ENCODE data around the gene PRKCB. TPM values are rescaled to one million over a fixed set of nuclear protein-coding genes. Genes with fewer than 3 reads are reported as not detected.

Gene PRKCB
- total and polyA plus RNA-seq, 5 donors, result 0.41 to 4.1 (median 3.6) TPM

- Histone ChIP-seq H3K27me3 (ENCODE audit: control insufficient read depth, insufficient read depth) (peaks cover 3% of the 10 kb centered on the region), H3K4me3 (ENCODE audit: low read length) (no peak overlapping the region), H3K9me3 (ENCODE audit: control insufficient read depth, low read length) (no peaks in the 10 kb centered on the region), H3K27ac (ENCODE audit: low read length) (no peak overlapping the region), H3K4me1 (ENCODE audit: control insufficient read depth, insufficient read depth, low read length) (no peaks in the 10 kb centered on the region)
- intact Hi-C loops (cut with DNase I), result no loop called here
- no peak for DNase-seq
- ATAC-seq, result no peak
- WGBS, result 75% methylated on average over 6 of the region's 6 CpGs
These were observed 13.7 kb upstream of the PRKCB start for GRCh38 chr16:23821875-23822688.

- intact Hi-C loops (cut with DNase I), result no loop called here
- WGBS, result 63% methylated on average over 9 of the region's 9 CpGs
- Histone ChIP-seq H3K27ac (ENCODE audit: low read length) (no peak overlapping the region), H3K4me3 (ENCODE audit: low read length) (no peak overlapping the region), H3K27me3 (ENCODE audit: control insufficient read depth, insufficient read depth) (peaks cover 3% of the 10 kb centered on the region), H3K9me3 (ENCODE audit: control insufficient read depth, low read length) (no peaks in the 10 kb centered on the region), H3K4me1 (ENCODE audit: control insufficient read depth, insufficient read depth, low read length) (no peaks in the 10 kb centered on the region)
- DNase-seq (no peak), ATAC-seq (no peak)
These were observed 12.1 kb upstream of the PRKCB start for GRCh38 chr16:23823475-23824384.

DNA sequence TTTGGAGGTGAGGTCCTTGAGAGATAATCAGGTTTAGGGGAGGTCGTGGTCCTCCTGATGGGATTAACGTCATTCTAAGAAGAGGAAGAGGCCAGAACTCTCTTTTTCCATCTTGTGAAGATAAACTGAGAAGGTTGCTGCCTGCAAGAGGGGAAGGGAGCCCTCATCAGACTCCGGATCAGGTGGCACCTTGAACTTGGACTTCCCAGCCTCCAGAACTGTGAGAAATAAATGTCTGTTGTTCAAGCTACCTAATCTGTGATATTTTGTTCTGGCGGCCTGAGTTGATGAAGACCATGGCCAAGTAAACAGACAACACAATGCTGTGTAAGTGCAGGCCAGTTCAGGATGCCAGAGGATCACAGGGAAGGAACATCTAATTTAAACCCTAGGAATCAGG is 10.9 kb upstream of the PRKCB start:
- 58% methylated on average over 4 of the region's 4 CpGs for WGBS
- Histone ChIP-seq H3K9me3 (ENCODE audit: control insufficient read depth, low read length) (no peaks in the 10 kb centered on the region), H3K4me3 (ENCODE audit: low read length) (no peak overlapping the region), H3K27ac (ENCODE audit: low read length) (no peak overlapping the region), H3K27me3 (ENCODE audit: control insufficient read depth, insufficient read depth) (peaks cover 3% of the 10 kb centered on the region), H3K4me1 (ENCODE audit: control insufficient read depth, insufficient read depth, low read length) (no peaks in the 10 kb centered on the region)
- DNase-seq (no peak), ATAC-seq (no peak)
- intact Hi-C loops (cut with DNase I), result no loop called here

DNA sequence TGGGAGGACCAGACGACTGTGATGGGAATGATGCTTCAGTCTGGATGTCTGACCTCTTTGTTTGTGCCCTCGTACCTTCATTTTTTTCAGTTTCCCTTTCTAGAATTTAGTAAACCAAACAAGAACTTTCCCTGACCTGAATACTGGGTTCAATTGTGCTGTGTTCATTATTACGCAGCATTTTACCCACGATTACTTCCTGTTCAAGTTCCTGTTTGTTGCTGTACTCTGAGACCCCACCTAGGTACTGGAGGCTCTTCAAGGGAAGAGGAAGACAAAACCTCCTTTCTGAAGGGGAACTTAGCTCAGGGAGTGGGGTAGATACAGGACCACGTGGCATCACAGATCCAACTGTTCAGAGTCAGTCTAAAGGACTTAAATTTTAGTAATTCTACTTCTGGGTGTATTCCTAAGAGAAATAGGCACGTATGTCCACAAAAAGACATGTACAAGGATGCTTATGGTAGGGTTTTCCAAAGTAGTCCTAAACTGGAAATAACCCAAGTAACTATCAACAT is 9.2 kb upstream of the PRKCB start:
- no peak overlapping the region for H3K27ac ChIP-seq (ENCODE audit: low read length)
- H3K4me1 ChIP-seq (ENCODE audit: control insufficient read depth, insufficient read depth, low read length), result no peaks in the 10 kb centered on the region
- H3K27me3 ChIP-seq (ENCODE audit: control insufficient read depth, insufficient read depth), result peaks cover 3% of the 10 kb centered on the region
- ATAC-seq, result peak; percentile 41 to 54
- no peak overlapping the region for H3K4me3 ChIP-seq (ENCODE audit: low read length)
- WGBS, result 47% methylated on average over 6 of the region's 6 CpGs
- DNase-seq, result no peak
- no peaks in the 10 kb centered on the region for H3K9me3 ChIP-seq (ENCODE audit: control insufficient read depth, low read length)
- intact Hi-C loops (cut with DNase I), result no loop called here

DNA sequence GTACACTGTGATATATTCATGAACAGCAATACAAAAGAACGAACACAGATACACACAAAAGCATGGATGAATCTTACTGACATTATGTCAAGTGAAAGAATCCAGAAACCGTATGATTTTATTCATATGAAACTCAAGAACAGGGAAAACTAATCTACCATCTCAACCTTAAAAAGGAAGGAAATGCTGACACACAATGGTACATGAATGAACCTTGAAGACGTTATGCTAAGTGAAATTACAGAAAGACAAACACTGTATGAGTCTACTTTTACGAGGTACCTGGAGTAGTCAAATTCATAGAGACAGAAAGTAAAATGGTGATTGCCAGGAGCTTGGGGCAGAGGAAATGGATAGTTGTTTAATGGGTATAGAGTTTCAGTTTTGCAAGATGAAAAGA is 8.7 kb upstream of the PRKCB start:
- no peak overlapping the region for H3K4me3 ChIP-seq (ENCODE audit: low read length)
- no peaks in the 10 kb centered on the region for H3K9me3 ChIP-seq (ENCODE audit: control insufficient read depth, low read length)
- H3K4me1 ChIP-seq (ENCODE audit: control insufficient read depth, insufficient read depth, low read length), result no peaks in the 10 kb centered on the region
- intact Hi-C loops (cut with DNase I), result no loop called here
- ATAC-seq (no peak), DNase-seq (no peak)
- no peak overlapping the region for H3K27ac ChIP-seq (ENCODE audit: low read length)
- whole genome bisulfite sequencing, result 46% methylated on average over 4 of the region's 4 CpGs
- H3K27me3 ChIP-seq (ENCODE audit: control insufficient read depth, insufficient read depth), result peaks cover under 1% of the 10 kb centered on the region

GRCh38 chr16:23829454-23829853 is 6.3 kb upstream of the PRKCB start:
- H3K4me1 ChIP-seq (ENCODE audit: control insufficient read depth, insufficient read depth, low read length), result no peaks in the 10 kb centered on the region
- no peak overlapping the region for H3K27ac ChIP-seq (ENCODE audit: low read length)
- 86% methylated on average over 2 of the region's 2 CpGs for WGBS
- no peak for ATAC-seq
- intact Hi-C loops (cut with DNase I), result no loop called here
- H3K4me3 ChIP-seq (ENCODE audit: low read length), result no peak overlapping the region
- H3K27me3 ChIP-seq (ENCODE audit: control insufficient read depth, insufficient read depth), result no peaks in the 10 kb centered on the region
- H3K9me3 ChIP-seq (ENCODE audit: control insufficient read depth, low read length), result no peaks in the 10 kb centered on the region
- no peak for DNase-seq

DNA sequence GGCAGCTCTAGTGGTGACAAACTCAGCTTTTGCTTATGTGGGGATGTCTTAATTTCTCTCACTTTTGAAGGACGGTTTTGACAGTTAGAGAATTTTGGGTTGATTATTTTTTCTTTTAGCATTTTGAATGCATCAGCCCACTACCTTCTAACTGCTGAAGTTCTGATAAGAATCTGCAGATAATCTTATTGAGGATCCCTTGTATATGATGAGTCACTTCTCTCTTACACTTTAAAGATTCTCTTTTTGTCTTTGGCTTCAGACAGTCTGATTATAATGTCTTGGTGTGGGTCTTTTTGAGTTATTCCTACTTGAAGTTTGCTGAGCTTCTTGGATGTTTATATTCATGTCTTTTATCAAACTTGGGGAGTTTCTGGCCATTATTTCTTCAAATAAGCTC is 5.5 kb upstream of the PRKCB start:
- Histone ChIP-seq H3K4me1 (ENCODE audit: control insufficient read depth, insufficient read depth, low read length) (no peaks in the 10 kb centered on the region), H3K27me3 (ENCODE audit: control insufficient read depth, insufficient read depth) (no peaks in the 10 kb centered on the region), H3K4me3 (ENCODE audit: low read length) (no peak overlapping the region), H3K27ac (ENCODE audit: low read length) (no peak overlapping the region), H3K9me3 (ENCODE audit: control insufficient read depth, low read length) (no peaks in the 10 kb centered on the region)
- WGBS, result 0% methylated on average over 1 of the region's 1 CpG
- ATAC-seq (no peak), DNase-seq (no peak)
- intact Hi-C loops (cut with DNase I), result no loop called here

- no peaks in the 10 kb centered on the region for H3K27me3 ChIP-seq (ENCODE audit: control insufficient read depth, insufficient read depth)
- H3K4me3 ChIP-seq (ENCODE audit: low read length), result no peak overlapping the region
- ATAC-seq, result no peak
- WGBS, result 73% methylated on average over 1 of the region's 1 CpG
- DNase-seq, result no peak
- no peaks in the 10 kb centered on the region for H3K4me1 ChIP-seq (ENCODE audit: control insufficient read depth, insufficient read depth, low read length)
- intact Hi-C loops (cut with DNase I), result no loop called here
- no peak overlapping the region for H3K27ac ChIP-seq (ENCODE audit: low read length)
- no peaks in the 10 kb centered on the region for H3K9me3 ChIP-seq (ENCODE audit: control insufficient read depth, low read length)
These were observed 2.9 kb upstream of the PRKCB start for GRCh38 chr16:23832882-23833281.

DNA sequence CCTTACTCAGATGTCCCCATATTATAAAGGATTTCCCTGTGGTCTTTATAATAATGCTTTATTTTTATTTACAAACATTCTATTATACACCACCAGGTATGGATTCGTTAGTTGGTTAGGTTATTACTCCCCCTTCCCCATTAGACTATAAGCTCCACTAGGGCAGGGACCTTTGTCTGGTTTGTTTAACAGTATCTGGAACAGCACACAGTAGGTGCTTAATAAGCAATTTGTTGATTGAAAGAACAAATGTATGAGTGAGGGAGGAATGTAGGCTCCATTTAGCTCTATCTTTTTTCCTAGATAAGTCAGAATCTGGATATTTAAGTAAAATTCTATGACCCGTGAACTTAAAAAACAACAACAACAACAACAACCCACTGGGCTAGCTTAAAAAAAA is 2.3 kb upstream of the PRKCB start:
- no peaks in the 10 kb centered on the region for H3K27me3 ChIP-seq (ENCODE audit: control insufficient read depth, insufficient read depth)
- H3K27ac ChIP-seq (ENCODE audit: low read length), result no peak overlapping the region
- DNase-seq (no peak), ATAC-seq (no peak)
- no peaks in the 10 kb centered on the region for H3K4me1 ChIP-seq (ENCODE audit: control insufficient read depth, insufficient read depth, low read length)
- no peaks in the 10 kb centered on the region for H3K9me3 ChIP-seq (ENCODE audit: control insufficient read depth, low read length)
- H3K4me3 ChIP-seq (ENCODE audit: low read length), result no peak overlapping the region
- WGBS, result 94% methylated on average over 2 of the region's 2 CpGs
- intact Hi-C loops (cut with DNase I), result no loop called here

GRCh38 chr16:23833960-23834685 is 1.7 kb upstream of the PRKCB start:
- H3K27me3 ChIP-seq (ENCODE audit: control insufficient read depth, insufficient read depth), result no peaks in the 10 kb centered on the region
- DNase-seq, result no peak
- no peaks in the 10 kb centered on the region for H3K4me1 ChIP-seq (ENCODE audit: control insufficient read depth, insufficient read depth, low read length)
- ATAC-seq, result no peak
- intact Hi-C loops (cut with DNase I), result no loop called here
- no peaks in the 10 kb centered on the region for H3K9me3 ChIP-seq (ENCODE audit: control insufficient read depth, low read length)
- WGBS, result 67% methylated on average over 7 of the region's 7 CpGs
- H3K4me3 ChIP-seq (ENCODE audit: low read length), result no peak overlapping the region
- H3K27ac ChIP-seq (ENCODE audit: low read length), result no peak overlapping the region

- H3K27me3 ChIP-seq (ENCODE audit: control insufficient read depth, insufficient read depth), result peaks cover 4% of the 10 kb centered on the region
These were observed 258 bp downstream of the PRKCB start for GRCh38 chr16:23836078-23836403.

More at GRCh38 chr16:23836078-23836403, 258 bp downstream of the PRKCB start:
- H3K9me3 ChIP-seq (ENCODE audit: control insufficient read depth, low read length), result no peaks in the 10 kb centered on the region
- DNase-seq (no peak), ATAC-seq (no peak)
- under 1% methylated on average over 45 of the region's 45 CpGs for WGBS
- H3K4me1 ChIP-seq (ENCODE audit: control insufficient read depth, insufficient read depth, low read length), result no peaks in the 10 kb centered on the region
- intact Hi-C loops (cut with DNase I), result no loop called here
- H3K4me3 ChIP-seq (ENCODE audit: low read length), result peak overlapping the region; percentile 54
- no peak overlapping the region for H3K27ac ChIP-seq (ENCODE audit: low read length)
